ENCODE results near the gene TMEM183A. TPM values are rescaled to one million over a fixed set of nuclear protein-coding genes. Genes with fewer than 3 reads are reported as not detected.

TMEM183A gene
- total and polyA plus RNA-seq, 10 of the 15 experiments (the other 5 are each of a cell fraction or from before 2014, with no cell fraction given) = 12.3 to 103 (median 66.3) TPM

DNA sequence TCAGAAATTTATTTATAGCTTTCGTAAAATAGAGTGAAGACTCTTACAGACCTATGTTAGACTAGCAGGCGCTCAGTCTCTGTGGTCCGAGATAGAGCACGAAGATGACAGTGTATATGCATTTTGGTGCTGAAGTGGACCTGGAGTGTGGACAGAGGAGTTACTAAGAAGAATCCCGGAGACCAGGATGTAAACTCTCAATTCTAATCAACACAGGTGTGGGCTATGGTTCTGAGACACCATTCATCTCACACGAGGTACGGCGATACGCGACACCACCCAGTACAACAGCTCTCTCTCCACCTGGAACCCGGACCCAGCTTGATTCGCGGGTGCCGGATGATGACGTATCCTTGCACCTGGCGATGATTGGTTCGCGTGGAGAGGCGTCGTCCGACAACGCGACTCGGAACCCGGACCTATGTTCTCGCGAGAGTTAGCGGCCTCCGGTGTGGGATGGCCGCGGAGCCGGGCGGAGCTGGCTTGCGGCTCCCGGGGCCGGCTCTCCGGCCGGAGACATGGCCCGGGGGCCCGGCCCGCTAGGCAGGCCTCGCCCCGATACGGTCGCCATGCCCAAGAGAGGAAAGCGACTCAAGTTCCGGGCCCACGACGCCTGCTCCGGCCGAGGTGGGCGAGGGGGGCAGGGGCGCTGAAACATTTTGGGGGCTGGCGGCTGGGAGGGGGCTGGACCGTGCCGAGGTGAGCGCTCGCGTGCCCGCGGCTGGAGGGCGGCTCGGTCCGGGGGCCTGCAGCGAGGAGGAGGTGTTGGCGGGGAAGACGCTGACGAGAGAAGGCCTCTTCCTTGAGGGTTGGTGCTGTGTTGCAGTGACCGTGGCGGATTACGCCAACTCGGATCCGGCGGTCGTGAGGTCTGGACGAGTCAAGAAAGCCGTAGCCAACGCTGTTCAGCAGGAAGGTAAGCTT, at the start of gene TMEM183A (continued):
- TF ChIP-seq, protein P1, sequence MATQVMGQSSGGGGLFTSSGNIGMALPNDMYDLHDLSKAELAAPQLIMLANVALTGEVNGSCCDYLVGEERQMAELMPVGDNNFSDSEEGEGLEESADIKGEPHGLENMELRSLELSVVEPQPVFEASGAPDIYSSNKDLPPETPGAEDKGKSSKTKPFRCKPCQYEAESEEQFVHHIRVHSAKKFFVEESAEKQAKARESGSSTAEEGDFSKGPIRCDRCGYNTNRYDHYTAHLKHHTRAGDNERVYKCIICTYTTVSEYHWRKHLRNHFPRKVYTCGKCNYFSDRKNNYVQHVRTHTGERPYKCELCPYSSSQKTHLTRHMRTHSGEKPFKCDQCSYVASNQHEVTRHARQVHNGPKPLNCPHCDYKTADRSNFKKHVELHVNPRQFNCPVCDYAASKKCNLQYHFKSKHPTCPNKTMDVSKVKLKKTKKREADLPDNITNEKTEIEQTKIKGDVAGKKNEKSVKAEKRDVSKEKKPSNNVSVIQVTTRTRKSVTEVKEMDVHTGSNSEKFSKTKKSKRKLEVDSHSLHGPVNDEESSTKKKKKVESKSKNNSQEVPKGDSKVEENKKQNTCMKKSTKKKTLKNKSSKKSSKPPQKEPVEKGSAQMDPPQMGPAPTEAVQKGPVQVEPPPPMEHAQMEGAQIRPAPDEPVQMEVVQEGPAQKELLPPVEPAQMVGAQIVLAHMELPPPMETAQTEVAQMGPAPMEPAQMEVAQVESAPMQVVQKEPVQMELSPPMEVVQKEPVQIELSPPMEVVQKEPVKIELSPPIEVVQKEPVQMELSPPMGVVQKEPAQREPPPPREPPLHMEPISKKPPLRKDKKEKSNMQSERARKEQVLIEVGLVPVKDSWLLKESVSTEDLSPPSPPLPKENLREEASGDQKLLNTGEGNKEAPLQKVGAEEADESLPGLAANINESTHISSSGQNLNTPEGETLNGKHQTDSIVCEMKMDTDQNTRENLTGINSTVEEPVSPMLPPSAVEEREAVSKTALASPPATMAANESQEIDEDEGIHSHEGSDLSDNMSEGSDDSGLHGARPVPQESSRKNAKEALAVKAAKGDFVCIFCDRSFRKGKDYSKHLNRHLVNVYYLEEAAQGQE (IDR thresholded peaks at IDR 0.05; ENCODE audit: low read depth, low read length) = no peak
- TF ChIP-seq, protein P2, sequence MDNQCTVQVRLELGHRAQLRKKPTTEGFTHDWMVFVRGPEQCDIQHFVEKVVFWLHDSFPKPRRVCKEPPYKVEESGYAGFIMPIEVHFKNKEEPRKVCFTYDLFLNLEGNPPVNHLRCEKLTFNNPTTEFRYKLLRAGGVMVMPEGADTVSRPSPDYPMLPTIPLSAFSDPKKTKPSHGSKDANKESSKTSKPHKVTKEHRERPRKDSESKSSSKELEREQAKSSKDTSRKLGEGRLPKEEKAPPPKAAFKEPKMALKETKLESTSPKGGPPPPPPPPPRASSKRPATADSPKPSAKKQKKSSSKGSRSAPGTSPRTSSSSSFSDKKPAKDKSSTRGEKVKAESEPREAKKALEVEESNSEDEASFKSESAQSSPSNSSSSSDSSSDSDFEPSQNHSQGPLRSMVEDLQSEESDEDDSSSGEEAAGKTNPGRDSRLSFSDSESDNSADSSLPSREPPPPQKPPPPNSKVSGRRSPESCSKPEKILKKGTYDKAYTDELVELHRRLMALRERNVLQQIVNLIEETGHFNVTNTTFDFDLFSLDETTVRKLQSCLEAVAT (IDR thresholded peaks at IDR 0.05) = 0 out of 2 replicates have a peak, but pooled peaks have one; percentile 35
- TF ChIP-seq, protein P3, sequence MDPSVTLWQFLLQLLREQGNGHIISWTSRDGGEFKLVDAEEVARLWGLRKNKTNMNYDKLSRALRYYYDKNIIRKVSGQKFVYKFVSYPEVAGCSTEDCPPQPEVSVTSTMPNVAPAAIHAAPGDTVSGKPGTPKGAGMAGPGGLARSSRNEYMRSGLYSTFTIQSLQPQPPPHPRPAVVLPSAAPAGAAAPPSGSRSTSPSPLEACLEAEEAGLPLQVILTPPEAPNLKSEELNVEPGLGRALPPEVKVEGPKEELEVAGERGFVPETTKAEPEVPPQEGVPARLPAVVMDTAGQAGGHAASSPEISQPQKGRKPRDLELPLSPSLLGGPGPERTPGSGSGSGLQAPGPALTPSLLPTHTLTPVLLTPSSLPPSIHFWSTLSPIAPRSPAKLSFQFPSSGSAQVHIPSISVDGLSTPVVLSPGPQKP (IDR thresholded peaks at IDR 0.05; ENCODE audit: low read depth, low read length) = peak; percentile 41; the same call in 1 of the 2 replicates
- TF ChIP-seq, protein P4, sequence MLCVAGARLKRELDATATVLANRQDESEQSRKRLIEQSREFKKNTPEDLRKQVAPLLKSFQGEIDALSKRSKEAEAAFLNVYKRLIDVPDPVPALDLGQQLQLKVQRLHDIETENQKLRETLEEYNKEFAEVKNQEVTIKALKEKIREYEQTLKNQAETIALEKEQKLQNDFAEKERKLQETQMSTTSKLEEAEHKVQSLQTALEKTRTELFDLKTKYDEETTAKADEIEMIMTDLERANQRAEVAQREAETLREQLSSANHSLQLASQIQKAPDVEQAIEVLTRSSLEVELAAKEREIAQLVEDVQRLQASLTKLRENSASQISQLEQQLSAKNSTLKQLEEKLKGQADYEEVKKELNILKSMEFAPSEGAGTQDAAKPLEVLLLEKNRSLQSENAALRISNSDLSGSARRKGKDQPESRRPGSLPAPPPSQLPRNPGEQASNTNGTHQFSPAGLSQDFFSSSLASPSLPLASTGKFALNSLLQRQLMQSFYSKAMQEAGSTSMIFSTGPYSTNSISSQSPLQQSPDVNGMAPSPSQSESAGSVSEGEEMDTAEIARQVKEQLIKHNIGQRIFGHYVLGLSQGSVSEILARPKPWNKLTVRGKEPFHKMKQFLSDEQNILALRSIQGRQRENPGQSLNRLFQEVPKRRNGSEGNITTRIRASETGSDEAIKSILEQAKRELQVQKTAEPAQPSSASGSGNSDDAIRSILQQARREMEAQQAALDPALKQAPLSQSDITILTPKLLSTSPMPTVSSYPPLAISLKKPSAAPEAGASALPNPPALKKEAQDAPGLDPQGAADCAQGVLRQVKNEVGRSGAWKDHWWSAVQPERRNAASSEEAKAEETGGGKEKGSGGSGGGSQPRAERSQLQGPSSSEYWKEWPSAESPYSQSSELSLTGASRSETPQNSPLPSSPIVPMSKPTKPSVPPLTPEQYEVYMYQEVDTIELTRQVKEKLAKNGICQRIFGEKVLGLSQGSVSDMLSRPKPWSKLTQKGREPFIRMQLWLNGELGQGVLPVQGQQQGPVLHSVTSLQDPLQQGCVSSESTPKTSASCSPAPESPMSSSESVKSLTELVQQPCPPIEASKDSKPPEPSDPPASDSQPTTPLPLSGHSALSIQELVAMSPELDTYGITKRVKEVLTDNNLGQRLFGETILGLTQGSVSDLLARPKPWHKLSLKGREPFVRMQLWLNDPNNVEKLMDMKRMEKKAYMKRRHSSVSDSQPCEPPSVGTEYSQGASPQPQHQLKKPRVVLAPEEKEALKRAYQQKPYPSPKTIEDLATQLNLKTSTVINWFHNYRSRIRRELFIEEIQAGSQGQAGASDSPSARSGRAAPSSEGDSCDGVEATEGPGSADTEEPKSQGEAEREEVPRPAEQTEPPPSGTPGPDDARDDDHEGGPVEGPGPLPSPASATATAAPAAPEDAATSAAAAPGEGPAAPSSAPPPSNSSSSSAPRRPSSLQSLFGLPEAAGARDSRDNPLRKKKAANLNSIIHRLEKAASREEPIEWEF (IDR thresholded peaks at IDR 0.05; ENCODE audit: insufficient replicate concordance, low read depth, low read length) = no peak
- TF ChIP-seq, protein P5, sequence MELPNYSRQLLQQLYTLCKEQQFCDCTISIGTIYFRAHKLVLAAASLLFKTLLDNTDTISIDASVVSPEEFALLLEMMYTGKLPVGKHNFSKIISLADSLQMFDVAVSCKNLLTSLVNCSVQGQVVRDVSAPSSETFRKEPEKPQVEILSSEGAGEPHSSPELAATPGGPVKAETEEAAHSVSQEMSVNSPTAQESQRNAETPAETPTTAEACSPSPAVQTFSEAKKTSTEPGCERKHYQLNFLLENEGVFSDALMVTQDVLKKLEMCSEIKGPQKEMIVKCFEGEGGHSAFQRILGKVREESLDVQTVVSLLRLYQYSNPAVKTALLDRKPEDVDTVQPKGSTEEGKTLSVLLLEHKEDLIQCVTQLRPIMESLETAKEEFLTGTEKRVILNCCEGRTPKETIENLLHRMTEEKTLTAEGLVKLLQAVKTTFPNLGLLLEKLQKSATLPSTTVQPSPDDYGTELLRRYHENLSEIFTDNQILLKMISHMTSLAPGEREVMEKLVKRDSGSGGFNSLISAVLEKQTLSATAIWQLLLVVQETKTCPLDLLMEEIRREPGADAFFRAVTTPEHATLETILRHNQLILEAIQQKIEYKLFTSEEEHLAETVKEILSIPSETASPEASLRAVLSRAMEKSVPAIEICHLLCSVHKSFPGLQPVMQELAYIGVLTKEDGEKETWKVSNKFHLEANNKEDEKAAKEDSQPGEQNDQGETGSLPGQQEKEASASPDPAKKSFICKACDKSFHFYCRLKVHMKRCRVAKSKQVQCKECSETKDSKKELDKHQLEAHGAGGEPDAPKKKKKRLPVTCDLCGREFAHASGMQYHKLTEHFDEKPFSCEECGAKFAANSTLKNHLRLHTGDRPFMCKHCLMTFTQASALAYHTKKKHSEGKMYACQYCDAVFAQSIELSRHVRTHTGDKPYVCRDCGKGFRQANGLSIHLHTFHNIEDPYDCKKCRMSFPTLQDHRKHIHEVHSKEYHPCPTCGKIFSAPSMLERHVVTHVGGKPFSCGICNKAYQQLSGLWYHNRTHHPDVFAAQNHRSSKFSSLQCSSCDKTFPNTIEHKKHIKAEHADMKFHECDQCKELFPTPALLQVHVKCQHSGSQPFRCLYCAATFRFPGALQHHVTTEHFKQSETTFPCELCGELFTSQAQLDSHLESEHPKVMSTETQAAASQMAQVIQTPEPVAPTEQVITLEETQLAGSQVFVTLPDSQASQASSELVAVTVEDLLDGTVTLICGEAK (IDR thresholded peaks at IDR 0.05; ENCODE audit: borderline replicate concordance) = peak; percentile 43; the same call in 1 of the 2 replicates
- no peak for TF ChIP-seq NR2C1 (IDR thresholded peaks at IDR 0.05)
- TF ChIP-seq CREB1 (IDR thresholded peaks at IDR 0.05; ENCODE audit: low read depth) = peak; percentile 99

Data from GM12878 (cell line).